ENCODE data around the gene MYO18A.

MYO18A gene

DNA sequence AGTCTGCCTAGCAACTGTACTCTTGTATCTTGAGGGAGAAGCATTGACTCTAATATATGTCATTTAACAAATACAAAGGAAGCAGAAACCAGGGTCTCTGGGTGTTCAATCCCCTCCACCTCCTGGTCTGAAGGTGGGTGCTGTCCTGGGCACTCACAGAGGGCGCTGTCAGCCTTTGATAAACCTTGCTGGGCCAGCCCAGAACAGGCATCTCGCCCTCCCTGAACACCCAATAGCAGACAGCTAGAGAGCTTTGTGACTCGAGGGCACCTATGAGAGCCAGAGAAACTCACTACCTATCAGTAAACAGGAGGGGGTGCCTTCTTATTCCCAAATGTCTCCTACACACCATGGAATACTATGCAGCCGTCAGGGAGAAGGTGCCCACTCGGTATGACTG lies 143.6 kb downstream of the MYO18A start:
- peaks cover 0 to 3% (median 0%) of the 10 kb centered on the region in 5 donors for H3K4me1 ChIP-seq (ENCODE audit: control insufficient read depth in 5 of 5, insufficient read depth in 5 of 5, low read length in 5 of 5)
- H3K9me3 ChIP-seq (ENCODE audit: control insufficient read depth in 5 of 5, low read length in 5 of 5), result peaks cover 5 to 24% (median 14%) of the 10 kb centered on the region in 5 donors
- no peaks in the 10 kb centered on the region for H3K36me3 ChIP-seq (ENCODE audit: control insufficient read depth in 5 of 5, insufficient read depth in 5 of 5, low read length in 5 of 5)
- H3K27me3 ChIP-seq (ENCODE audit: control insufficient read depth in 5 of 5, insufficient read depth in 4 of 5, low read length in 5 of 5), result peaks cover 11 to 38% (median 17%) of the 10 kb centered on the region in 5 donors
- no peak overlapping the region for H3K4me3 ChIP-seq (ENCODE audit: low read depth in 1 of 5, low read length in 5 of 5)
- H3K27ac ChIP-seq (ENCODE audit: low read depth, low read length), result no peak overlapping the region
- no peak overlapping the region for H3K9ac ChIP-seq (ENCODE audit: low read length in 5 of 5)

DNA sequence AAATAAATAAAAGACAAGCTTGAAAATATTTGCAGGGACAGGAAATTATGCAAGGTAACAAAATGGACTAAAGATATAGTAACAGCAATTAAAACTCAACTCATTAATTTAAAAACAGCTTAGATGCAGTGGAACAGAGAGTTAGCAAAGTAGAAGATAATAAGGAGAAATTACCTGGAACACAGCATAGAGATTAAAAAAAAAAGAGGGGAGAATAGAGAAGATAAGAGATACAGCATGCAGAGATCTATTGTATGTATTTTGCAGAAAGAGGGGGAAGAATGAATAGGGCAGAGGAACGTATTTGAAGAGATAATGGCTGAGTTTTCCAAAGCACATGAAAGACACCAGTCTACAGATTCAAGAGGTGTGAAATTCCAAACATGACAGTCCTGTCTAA lies 145.7 kb downstream of the MYO18A start:
- Histone ChIP-seq H3K27me3 (ENCODE audit: control insufficient read depth in 5 of 5, insufficient read depth in 4 of 5, low read length in 5 of 5) (peaks cover 16 to 47% (median 20%) of the 10 kb centered on the region in 5 donors), H3K4me1 (ENCODE audit: control insufficient read depth in 5 of 5, insufficient read depth in 5 of 5, low read length in 5 of 5) (peaks cover 0 to 3% (median 0%) of the 10 kb centered on the region in 5 donors), H3K9ac (ENCODE audit: low read length in 5 of 5) (no peak overlapping the region), H3K4me3 (ENCODE audit: low read depth in 1 of 5, low read length in 5 of 5) (no peak overlapping the region), H3K36me3 (ENCODE audit: control insufficient read depth in 5 of 5, insufficient read depth in 5 of 5, low read length in 5 of 5) (no peaks in the 10 kb centered on the region), H3K27ac (ENCODE audit: low read depth, low read length) (no peak overlapping the region), H3K9me3 (ENCODE audit: control insufficient read depth in 5 of 5, low read length in 5 of 5) (peaks cover 5 to 24% (median 14%) of the 10 kb centered on the region in 5 donors)

DNA sequence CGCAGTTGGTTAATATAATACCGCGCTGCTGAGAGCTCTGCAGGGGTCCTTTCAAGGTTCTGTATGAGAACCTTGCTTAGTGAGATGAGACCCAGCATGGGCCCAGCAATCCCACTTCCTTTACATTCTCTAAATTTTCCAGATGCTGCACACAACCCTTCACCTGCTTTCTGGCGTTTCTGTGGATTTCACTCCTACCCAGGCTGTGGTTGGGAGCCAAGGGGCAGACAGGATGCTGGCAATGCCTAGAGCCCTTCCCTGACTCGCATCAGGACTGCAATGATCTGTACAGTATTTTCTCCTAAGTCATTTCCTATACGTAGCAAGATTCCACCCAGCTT lies 147.4 kb downstream of the MYO18A start:
- H3K4me3 ChIP-seq (ENCODE audit: low read depth in 1 of 5, low read length in 5 of 5), result no peak overlapping the region
- no peak overlapping the region for H3K9ac ChIP-seq (ENCODE audit: low read length in 5 of 5)
- peaks cover 0 to 3% (median 0%) of the 10 kb centered on the region in 5 donors for H3K4me1 ChIP-seq (ENCODE audit: control insufficient read depth in 5 of 5, insufficient read depth in 5 of 5, low read length in 5 of 5)
- H3K27me3 ChIP-seq (ENCODE audit: control insufficient read depth in 5 of 5, insufficient read depth in 4 of 5, low read length in 5 of 5), result peaks cover 10 to 44% (median 15%) of the 10 kb centered on the region in 5 donors
- H3K27ac ChIP-seq (ENCODE audit: low read depth, low read length), result no peak overlapping the region
- no peaks in the 10 kb centered on the region for H3K36me3 ChIP-seq (ENCODE audit: control insufficient read depth in 5 of 5, insufficient read depth in 5 of 5, low read length in 5 of 5)
- peaks cover 5 to 24% (median 14%) of the 10 kb centered on the region in 5 donors for H3K9me3 ChIP-seq (ENCODE audit: control insufficient read depth in 5 of 5, low read length in 5 of 5)

DNA sequence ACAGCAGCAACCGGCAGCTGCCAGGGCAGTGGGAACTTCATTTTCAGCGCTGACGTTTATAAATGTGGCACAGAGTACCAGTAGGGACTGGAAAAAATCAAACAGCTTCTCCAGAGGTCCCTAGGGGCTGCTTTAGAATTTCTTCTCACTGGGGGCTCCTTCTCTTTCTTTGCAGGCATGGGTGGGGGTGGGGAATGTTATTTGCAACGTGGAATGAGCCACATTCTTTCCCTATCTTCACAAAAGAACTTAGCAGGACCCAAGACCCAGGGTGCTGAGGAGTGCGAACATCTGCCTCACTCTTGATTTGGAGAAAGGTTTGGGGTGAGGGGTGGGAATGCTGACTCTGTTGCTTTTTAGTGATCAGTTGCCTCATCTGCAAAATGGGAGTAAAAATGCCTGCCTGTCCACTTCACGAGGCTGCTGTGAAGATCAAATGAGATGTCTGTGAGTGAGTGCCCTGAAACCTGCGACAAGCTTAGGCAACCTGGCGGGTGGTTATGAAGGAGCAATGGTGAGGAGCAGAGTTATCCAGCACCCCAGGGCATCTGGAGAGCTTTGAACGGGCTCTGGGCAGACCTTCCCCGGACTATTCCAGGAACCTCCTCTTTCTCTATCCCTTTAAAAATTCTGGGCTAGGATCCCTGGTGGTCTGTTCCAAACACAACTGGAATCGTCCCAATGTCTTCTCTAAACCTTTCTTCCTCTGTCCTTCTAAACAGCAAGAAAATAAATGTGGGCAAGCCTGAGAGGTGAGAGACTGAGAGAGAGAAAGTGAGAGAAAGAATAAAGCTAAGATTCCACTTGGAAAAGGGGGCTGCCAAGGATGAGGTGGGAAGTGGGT lies 148.0 kb downstream of the MYO18A start:
- Histone ChIP-seq H3K36me3 (ENCODE audit: control insufficient read depth in 5 of 5, insufficient read depth in 5 of 5, low read length in 5 of 5) (no peaks in the 10 kb centered on the region), H3K9ac (ENCODE audit: low read length in 5 of 5) (no peak overlapping the region), H3K9me3 (ENCODE audit: control insufficient read depth in 5 of 5, low read length in 5 of 5) (peaks cover 5 to 24% (median 14%) of the 10 kb centered on the region in 5 donors), H3K27me3 (ENCODE audit: control insufficient read depth in 5 of 5, insufficient read depth in 4 of 5, low read length in 5 of 5) (peaks cover 7 to 38% (median 16%) of the 10 kb centered on the region in 5 donors), H3K4me3 (ENCODE audit: low read depth in 1 of 5, low read length in 5 of 5) (no peak overlapping the region), H3K27ac (ENCODE audit: low read depth, low read length) (no peak overlapping the region), H3K4me1 (ENCODE audit: control insufficient read depth in 5 of 5, insufficient read depth in 5 of 5, low read length in 5 of 5) (peaks cover 0 to 3% (median 0%) of the 10 kb centered on the region in 5 donors)

DNA sequence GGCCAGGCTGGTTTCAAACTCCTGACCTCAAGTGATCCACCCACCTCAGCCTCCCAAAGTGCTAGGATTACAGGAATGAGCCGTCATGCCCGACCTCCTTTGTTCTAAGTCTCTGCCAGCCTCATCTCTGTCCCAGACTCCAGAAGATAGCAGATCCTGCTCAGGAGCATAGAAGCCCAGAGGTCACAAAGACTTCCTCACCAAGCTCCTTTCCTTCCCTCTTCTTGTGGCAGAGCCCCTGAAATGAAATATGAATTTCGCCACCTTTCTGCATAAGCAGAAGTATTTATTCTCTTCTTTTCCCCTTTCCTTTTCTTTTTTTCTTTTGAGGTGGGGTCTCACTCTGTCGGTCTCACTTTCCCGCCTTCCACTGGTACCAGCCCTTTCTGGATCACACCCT lies 148.7 kb downstream of the MYO18A start:
- Histone ChIP-seq H3K4me1 (ENCODE audit: control insufficient read depth in 5 of 5, insufficient read depth in 5 of 5, low read length in 5 of 5) (peaks cover 0 to 3% (median 0%) of the 10 kb centered on the region in 5 donors), H3K27me3 (ENCODE audit: control insufficient read depth in 5 of 5, insufficient read depth in 4 of 5, low read length in 5 of 5) (peaks cover 7 to 38% (median 19%) of the 10 kb centered on the region in 5 donors), H3K36me3 (ENCODE audit: control insufficient read depth in 5 of 5, insufficient read depth in 5 of 5, low read length in 5 of 5) (no peaks in the 10 kb centered on the region), H3K9me3 (ENCODE audit: control insufficient read depth in 5 of 5, low read length in 5 of 5) (peaks cover 5 to 24% (median 14%) of the 10 kb centered on the region in 5 donors), H3K4me3 (ENCODE audit: low read depth in 1 of 5, low read length in 5 of 5) (no peak overlapping the region), H3K27ac (ENCODE audit: low read depth, low read length) (no peak overlapping the region), H3K9ac (ENCODE audit: low read length in 5 of 5) (no peak overlapping the region)

DNA sequence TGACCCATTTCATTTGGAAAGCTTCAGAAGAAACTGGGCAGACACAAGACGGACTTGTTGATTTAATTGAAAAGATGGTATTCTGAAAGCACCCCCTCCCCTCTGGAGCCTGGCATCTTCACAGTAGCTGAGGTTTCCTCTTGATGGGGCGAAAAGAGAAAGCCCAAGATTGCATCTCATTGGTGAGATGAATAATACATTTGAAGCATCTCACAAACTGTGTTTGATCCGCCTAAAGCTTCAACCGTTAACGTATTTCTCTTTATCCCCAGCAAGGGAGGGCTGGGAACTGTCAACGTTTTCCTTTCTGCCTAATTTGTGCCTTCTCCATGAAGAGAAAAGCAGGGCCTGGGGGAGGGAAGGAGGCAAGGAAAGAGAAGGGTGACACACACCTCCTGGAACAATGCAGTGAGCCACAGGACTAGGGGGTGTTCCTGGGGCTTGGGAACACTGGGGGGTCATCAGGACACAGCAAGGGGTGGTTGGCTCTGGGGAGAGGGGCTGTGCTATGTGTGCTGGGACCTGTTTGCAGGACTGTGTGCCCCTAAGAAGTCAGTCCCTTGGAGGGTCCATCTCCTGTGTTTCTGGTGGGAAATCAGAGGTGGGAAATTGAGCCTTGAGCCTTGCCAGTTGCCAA lies 155.8 kb downstream of the MYO18A start:
- H3K4me3 ChIP-seq (ENCODE audit: low read depth in 1 of 5, low read length in 5 of 5), result no peak overlapping the region
- H3K9ac ChIP-seq (ENCODE audit: low read length in 5 of 5), result no peak overlapping the region
- peaks cover 0 to 6% (median 5%) of the 10 kb centered on the region in 5 donors for H3K4me1 ChIP-seq (ENCODE audit: control insufficient read depth in 5 of 5, insufficient read depth in 5 of 5, low read length in 5 of 5)
- no peaks in the 10 kb centered on the region for H3K9me3 ChIP-seq (ENCODE audit: control insufficient read depth in 5 of 5, low read length in 5 of 5)
- peaks cover 8 to 45% (median 18%) of the 10 kb centered on the region in 5 donors for H3K27me3 ChIP-seq (ENCODE audit: control insufficient read depth in 5 of 5, insufficient read depth in 4 of 5, low read length in 5 of 5)
- no peaks in the 10 kb centered on the region for H3K36me3 ChIP-seq (ENCODE audit: control insufficient read depth in 5 of 5, insufficient read depth in 5 of 5, low read length in 5 of 5)
- H3K27ac ChIP-seq (ENCODE audit: low read depth, low read length), result no peak overlapping the region

DNA sequence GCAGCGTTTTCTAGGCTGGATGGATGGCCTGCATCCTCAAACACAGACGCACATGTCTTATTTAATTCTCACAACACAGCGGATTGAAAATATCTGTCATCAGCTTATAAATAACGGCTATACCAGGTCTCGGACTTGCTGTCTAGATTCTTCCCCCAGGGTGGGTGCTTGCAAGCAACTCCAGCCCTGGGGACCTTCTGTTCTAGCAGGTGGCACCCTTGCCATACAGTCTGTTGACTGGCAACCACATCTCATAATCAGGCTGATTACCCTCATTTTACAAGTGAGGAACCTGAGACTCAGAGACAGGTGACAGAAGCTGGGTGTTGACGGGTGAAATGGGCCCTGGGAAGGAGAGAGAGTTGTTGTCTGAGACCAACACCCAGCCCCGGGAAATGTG lies 158.1 kb downstream of the MYO18A start:
- no peak overlapping the region for H3K27ac ChIP-seq (ENCODE audit: low read depth, low read length)
- no peak overlapping the region for H3K4me3 ChIP-seq (ENCODE audit: low read depth in 1 of 5, low read length in 5 of 5)
- no peaks in the 10 kb centered on the region for H3K9me3 ChIP-seq (ENCODE audit: control insufficient read depth in 5 of 5, low read length in 5 of 5)
- peaks cover 0 to 12% (median 5%) of the 10 kb centered on the region in 5 donors for H3K4me1 ChIP-seq (ENCODE audit: control insufficient read depth in 5 of 5, insufficient read depth in 5 of 5, low read length in 5 of 5)
- no peak overlapping the region for H3K9ac ChIP-seq (ENCODE audit: low read length in 5 of 5)
- peaks cover 16 to 52% (median 23%) of the 10 kb centered on the region in 5 donors for H3K27me3 ChIP-seq (ENCODE audit: control insufficient read depth in 5 of 5, insufficient read depth in 4 of 5, low read length in 5 of 5)
- no peaks in the 10 kb centered on the region for H3K36me3 ChIP-seq (ENCODE audit: control insufficient read depth in 5 of 5, insufficient read depth in 5 of 5, low read length in 5 of 5)

DNA sequence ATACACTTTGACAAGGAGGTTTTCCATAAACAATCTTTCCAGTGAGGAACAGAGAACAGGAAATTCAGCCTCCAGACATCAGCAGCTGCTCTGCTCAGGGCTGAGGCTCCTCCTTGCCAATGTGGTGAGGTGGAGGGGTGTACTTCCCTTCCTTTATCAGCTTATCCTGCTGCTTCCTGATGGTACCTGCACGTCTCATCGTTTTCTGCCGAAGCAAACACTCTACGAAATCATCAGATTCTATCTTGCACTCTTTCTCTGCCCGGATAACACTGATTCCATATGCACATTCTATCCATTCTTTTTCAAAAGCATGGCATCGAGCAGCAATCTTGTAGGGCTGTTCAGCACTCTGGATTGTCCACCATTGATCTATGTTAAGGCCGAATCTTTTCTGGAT lies 159.0 kb downstream of the MYO18A start:
- H3K36me3 ChIP-seq (ENCODE audit: control insufficient read depth in 5 of 5, insufficient read depth in 5 of 5, low read length in 5 of 5), result no peaks in the 10 kb centered on the region
- no peaks in the 10 kb centered on the region for H3K9me3 ChIP-seq (ENCODE audit: control insufficient read depth in 5 of 5, low read length in 5 of 5)
- H3K27ac ChIP-seq (ENCODE audit: low read depth, low read length), result no peak overlapping the region
- H3K4me3 ChIP-seq (ENCODE audit: low read depth in 1 of 5, low read length in 5 of 5), result no peak overlapping the region
- peaks cover 16 to 51% (median 24%) of the 10 kb centered on the region in 5 donors for H3K27me3 ChIP-seq (ENCODE audit: control insufficient read depth in 5 of 5, insufficient read depth in 4 of 5, low read length in 5 of 5)
- peaks cover 0 to 12% (median 5%) of the 10 kb centered on the region in 5 donors for H3K4me1 ChIP-seq (ENCODE audit: control insufficient read depth in 5 of 5, insufficient read depth in 5 of 5, low read length in 5 of 5)
- no peak overlapping the region for H3K9ac ChIP-seq (ENCODE audit: low read length in 5 of 5)

Data from subcutaneous abdominal adipose tissue (tissue), 5 donors.